K562 (cell line): ENCODE measurements around the gene NEDD4. TPM values are rescaled to one million over a fixed set of nuclear protein-coding genes. Genes with fewer than 3 reads are reported as not detected.
"Not testable (repeated sequence)": the region's sequence is repeated elsewhere in the genome, so short reads cannot be mapped to it uniquely, and the experiment has no call there.

Source experiments
- ATAC-seq: fragments of 200-7000 bp; cut with Tn5 transposase; 3 replicates; pipeline ENCODE4 v1.9.1; 2020; ENCODE audit warnings: moderate library complexity
- BruUV-seq: library from RNA; stranded (reverse); fragments of 400-500 nt; replicated peaks from 2 replicates; lab custom pipeline; 2021; lab: Mats Ljungman, UMichigan
- CTCF ChIA-PET: fragments of 300-600 bp; formaldehyde crosslinking; extraction: SDS; loops from one replicate; lab custom pipeline; 2021; ENCODE audit warnings: low intra/inter-chr PET ratio; lab: Yijun Ruan, JAX
- POLR2A ChIA-PET: fragments of 300-600, 350-650 bp; sonication (Branson Sonifier 250); formaldehyde crosslinking; extraction: SDS; loops from one replicate; lab custom pipeline; 2021; ENCODE audit warnings: antibody characterized with exemption, inconsistent platforms; lab: Yijun Ruan, JAX
- DNase-seq, 4 experiments: peaks; one replicate each; pipeline versions ENCODE4 v3.0.0 to v3.0.0-alpha.2; 2011 to 2018; ENCODE audit warnings: low spot score in 3 of 4, mixed read lengths in 3 of 4; ENCODE audit errors: extremely low read depth in 1 of 4
- FAIRE-seq: peaks from 2 replicates; lab custom pipeline; 2011; peaks lifted over from hg19 to GRCh38; lab: Jason Lieb, UNC
- H2AFZ ChIP-seq: 2 replicates; pipeline ENCODE4 v1.6.0; 2011; ENCODE audit warnings: low read depth, low read length, control low read depth, inconsistent platforms
- H3K27ac ChIP-seq: fragments of 200-600 bp; 3 replicates; pipeline ENCODE4 v1.8.0; 2011; ENCODE audit warnings: low read depth, mild to moderate bottlenecking, control low read depth, inconsistent platforms, low read length, moderate library complexity, mixed read lengths; ENCODE audit errors: extremely low read depth
- H3K27me3 ChIP-seq, 2 experiments: fragments of 300-600 bp in 1 of 2; 2 replicates in 1 of 2; 3 replicates in 1 of 2; pipeline versions ENCODE4 v1.6.0 to v1.8.0; 2011; ENCODE audit warnings: inconsistent platforms in 2 of 2, low read length in 2 of 2, mild to moderate bottlenecking in 1 of 2, mixed read lengths in 1 of 2, moderate library complexity in 1 of 2; ENCODE audit not compliant: control insufficient read depth in 2 of 2, insufficient read depth in 2 of 2
- H3K36me3 ChIP-seq: fragments of 300-600 bp; 3 replicates; pipeline ENCODE4 v1.8.0; 2011; ENCODE audit warnings: mild to moderate bottlenecking, low read length, inconsistent platforms; ENCODE audit not compliant: control insufficient read depth, insufficient read depth
- H3K4me1 ChIP-seq, 2 experiments: fragments of 200-600 bp in 1 of 2; replicated peaks in 1 of 2; 2 replicates in 1 of 2; 3 replicates in 1 of 2; pipeline versions ENCODE4 v1.5.1 to v1.8.0; 2011; ENCODE audit warnings: inconsistent platforms in 2 of 2, low read length in 2 of 2, mild to moderate bottlenecking in 1 of 2, mixed read lengths in 1 of 2, moderate library complexity in 1 of 2; ENCODE audit not compliant: control insufficient read depth in 2 of 2, insufficient read depth in 2 of 2
- H3K4me2 ChIP-seq: 2 replicates; pipeline ENCODE4 v1.6.1; 2011; ENCODE audit warnings: low read length, control low read depth, inconsistent platforms, mixed read lengths; ENCODE audit not compliant: insufficient read depth
- H3K4me3 ChIP-seq: fragments of 200-600 bp; sonication (generic), shearing (Covaris generic); 2 replicates; pipeline ENCODE4 v1.5.1; 2016; ENCODE audit warnings: control low read depth, inconsistent platforms
- H3K79me2 ChIP-seq: fragments of 200-600 bp; 3 replicates; pipeline ENCODE4 v1.8.0; 2011; ENCODE audit warnings: low read length, inconsistent platforms; ENCODE audit not compliant: control insufficient read depth, insufficient read depth
- H3K9ac ChIP-seq, 2 experiments: 2 replicates each; pipeline versions ENCODE4 v1.6.0 to v1.6.1; 2011; ENCODE audit warnings: low read depth in 2 of 2, low read length in 2 of 2, control low read depth in 1 of 2, inconsistent platforms in 1 of 2, mild to moderate bottlenecking in 1 of 2, mixed read lengths in 1 of 2; ENCODE audit not compliant: insufficient read depth in 1 of 2
- H3K9me1 ChIP-seq: one replicate; pipeline ENCODE4 v1.6.0; 2011; ENCODE audit warnings: inconsistent platforms, mild to moderate bottlenecking, low read length, moderate library complexity; ENCODE audit not compliant: control insufficient read depth, insufficient read depth
- H3K9me3 ChIP-seq: replicated peaks from 2 replicates; pipeline ENCODE4 v1.5.1; 2011; ENCODE audit warnings: low read depth, low read length, inconsistent platforms; ENCODE audit not compliant: control insufficient read depth, insufficient read depth
- H4K20me1 ChIP-seq: replicated peaks from 2 replicates; pipeline ENCODE4 v1.6.1; 2011; ENCODE audit warnings: low read length, inconsistent platforms, mixed read lengths; ENCODE audit not compliant: control insufficient read depth, insufficient read depth
- CEBPB ChIP-seq: fragments of 450-650 bp; IDR thresholded peaks from 2 replicates; pipeline ENCODE4 v1.6.1; 2016; ENCODE audit warnings: missing genetic modification characterization, missing compliant biosample characterization
- CEBPG ChIP-seq, 3 experiments: fragments of 200-800 bp in 1 of 3; sonication (Bioruptor generic) in 1 of 3; sonication (generic) in 1 of 3; formaldehyde crosslinking in 1 of 3; IDR thresholded peaks in 2 of 3; conservative IDR thresholded peaks in 1 of 3; 2 replicates each; pipeline versions ENCODE4 v1.6.1 to v1.8.0; 2016 to 2022; ENCODE audit warnings: missing compliant biosample characterization in 2 of 3, missing genetic modification characterization in 2 of 3, mild to moderate bottlenecking in 1 of 3, missing genetic modification reagents in 1 of 3
- WGBS: fragments of 100-300 bp; shearing (Covaris generic); methylation state at CpG from one replicate; pipeline ENCODE4 v1.1.6; 2016; ENCODE audit warnings: low coverage, mixed read lengths; ENCODE audit not compliant: insufficient coverage; ENCODE audit errors: missing lambda C conversion rate; 5-methylcytosine and 5-hydroxymethylcytosine counted together
- in situ Hi-C: fragments of 300-500 bp; cut with MboI; formaldehyde crosslinking; loops from 4 replicates; pipeline ENCODE4 v1.15.0; 2018; ENCODE audit warnings: inconsistent platforms, mixed read lengths
- intact Hi-C: fragments of 100-400 bp; cut with micrococcal nuclease; formaldehyde crosslinking; loops from 2 replicates; pipeline ENCODE4 v1.14.2; 2022
- polyA plus RNA-seq, 8 experiments: library from polyadenylated mRNA; depleted of rRNA in 4 of 8; stranded (reverse) in 5 of 8; unstranded in 3 of 8; fragments of >200 nt; fragmentation: Nextera tagmentation in 2 of 8; fragmentation: Illumina TruSeq in 1 of 8; extraction: Ambion mirVana in 2 of 8; extraction: Trizol in 1 of 8; gene quantifications; 2 replicates each; pipeline versions ENCODE4 v1.2.1 to v1.2.3, GENCODE V29; 2011 to 2014; ENCODE audit warnings: inconsistent platforms in 1 of 8, missing spikeins in 1 of 8
- total RNA-seq, 7 experiments: library from RNA; depleted of rRNA in 6 of 7; stranded (reverse); fragments of >200 nt in 6 of 7; fragmentation: Illumina TruSeq in 2 of 7; extraction: Trizol in 2 of 7; gene quantifications; 2 replicates each; pipeline versions ENCODE4 v1.2.1 to v1.2.3, GENCODE V29; 2011 to 2021; ENCODE audit warnings: low replicate concordance in 1 of 7

NEDD4 gene
- total and polyA plus RNA-seq, 9 of the 15 experiments (the other 6 are each of a cell fraction or from before 2014, with no cell fraction given): 7.2 to 23.7 (median 17.3) TPM

GRCh38 chr15:56006371-56006770 is 13.0 kb upstream of the NEDD4 start:
- H3K9me3 ChIP-seq; H3K9me1 ChIP-seq; H3K4me3 ChIP-seq; H3K36me3 ChIP-seq; intact Hi-C loops; H3K9ac ChIP-seq; H2AFZ ChIP-seq; ATAC-seq; in situ Hi-C loops; CTCF ChIA-PET; H3K4me1 ChIP-seq; FAIRE-seq; H3K79me2 ChIP-seq; BruUV-seq; H3K27me3 ChIP-seq; DNase-seq; H4K20me1 ChIP-seq; H3K27ac ChIP-seq; TF ChIP-seq CEBPG (CRISPR knock-in tag; IDR thresholded peaks at IDR 0.05): not testable (repeated sequence)
- WGBS: 44% methylated on average over 5 of the region's 5 CpGs
- TF ChIP-seq CEBPG (tag; conservative IDR thresholded peaks at IDR 0.05 in 1 of 2, IDR thresholded peaks at IDR 0.05 in 1 of 2): peak; percentile 25 to 62; a peak in 3 of 4 replicates
- TF ChIP-seq CEBPB: peak; percentile 80
- POLR2A ChIA-PET: interaction anchor here (0.6 kb wide), 1 partner anchor 442 kb away, joined by 3 read pairs; no protein-coding TSS in a partner anchor
- 0 out of 2 replicates have a peak overlapping the region, but pooled peaks have one; percentile 27 for H3K4me2 ChIP-seq

GRCh38 chr15:56004281-56004680 is 10.9 kb upstream of the NEDD4 start:
- H4K20me1 ChIP-seq, in situ Hi-C loops, ATAC-seq, H3K9ac ChIP-seq, POLR2A ChIA-PET, H3K36me3 ChIP-seq, CTCF ChIA-PET, H3K79me2 ChIP-seq, H3K27me3 ChIP-seq, H3K9me3 ChIP-seq, H3K9me1 ChIP-seq, H3K4me3 ChIP-seq, BruUV-seq, intact Hi-C loops, DNase-seq, H2AFZ ChIP-seq, H3K27ac ChIP-seq, H3K4me1 ChIP-seq, H3K4me2 ChIP-seq: not testable (repeated sequence)
- no CpG with 5 or more reads among the region's 1 CpG for WGBS
- peak; percentile 48 for FAIRE-seq
